Measurements from ENCODE around the gene TCF7L2. TPM values are rescaled to one million over a fixed set of nuclear protein-coding genes. Genes with fewer than 3 reads are reported as not detected.

The TCF7L2 gene
- total RNA-seq, 2 donors from 2014 or later, result 3.2 to 6.1 TPM

DNA sequence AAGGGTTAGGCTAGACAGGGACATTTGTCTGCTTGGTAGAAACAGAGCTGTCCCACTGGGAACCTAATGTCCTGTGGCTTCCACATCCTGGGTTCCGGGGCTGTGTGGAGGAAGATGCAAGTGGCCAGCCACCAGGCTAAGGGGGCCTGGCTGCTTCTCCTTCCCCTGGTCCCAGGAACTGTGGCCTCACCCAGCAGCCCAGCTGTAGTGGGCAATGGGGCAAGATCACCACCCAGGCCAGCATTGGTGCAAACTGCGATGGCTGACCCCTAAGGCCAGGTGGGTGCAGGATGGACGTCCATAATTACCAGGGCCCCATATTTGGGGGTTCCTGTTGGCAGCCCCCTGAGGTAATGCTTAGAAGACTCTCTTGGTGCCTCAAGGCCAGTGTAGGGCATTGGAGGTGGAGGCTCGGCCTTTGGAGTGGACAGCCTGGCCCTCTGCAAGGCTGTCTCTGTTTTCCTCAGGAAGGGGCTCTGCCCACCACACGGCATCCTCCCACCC lies 226.7 kb downstream of the TCF7L2 start:
- no peaks in the 10 kb centered on the region for H3K27me3 Mint-ChIP-seq (ENCODE audit: low read depth)
- no peaks in the 10 kb centered on the region for H3K4me1 Mint-ChIP-seq (ENCODE audit: low read depth)
- no peak overlapping the region for H3K4me3 Mint-ChIP-seq
- no peaks in the 10 kb centered on the region for H3K9me3 Mint-ChIP-seq
- no peak overlapping the region for H3K27ac Mint-ChIP-seq
- ATAC-seq (replicated peaks in 1 of 2), result no peak
- no peaks in the 10 kb centered on the region for H3K36me3 Mint-ChIP-seq (ENCODE audit: insufficient read depth in 2 of 2)
- DNase-seq, result no peak

GRCh38 chr10:113177156-113177935 lies 227.3 kb downstream of the TCF7L2 start:
- no peak overlapping the region for H3K4me3 Mint-ChIP-seq

GRCh38 chr10:113177936-113178335 lies 227.9 kb downstream of the TCF7L2 start:
- no peaks in the 10 kb centered on the region for H3K27me3 Mint-ChIP-seq (ENCODE audit: low read depth)

More at GRCh38 chr10:113177156-113177935, 227.3 kb downstream of the TCF7L2 start:
- ATAC-seq (replicated peaks in 1 of 2) (no peak), DNase-seq (no peak)
- Mint-ChIP-seq H3K27ac (no peak overlapping the region), H3K4me1 (ENCODE audit: low read depth) (no peaks in the 10 kb centered on the region), H3K9me3 (no peaks in the 10 kb centered on the region), H3K27me3 (ENCODE audit: low read depth) (no peaks in the 10 kb centered on the region), H3K36me3 (ENCODE audit: insufficient read depth in 2 of 2) (no peaks in the 10 kb centered on the region)

DNA sequence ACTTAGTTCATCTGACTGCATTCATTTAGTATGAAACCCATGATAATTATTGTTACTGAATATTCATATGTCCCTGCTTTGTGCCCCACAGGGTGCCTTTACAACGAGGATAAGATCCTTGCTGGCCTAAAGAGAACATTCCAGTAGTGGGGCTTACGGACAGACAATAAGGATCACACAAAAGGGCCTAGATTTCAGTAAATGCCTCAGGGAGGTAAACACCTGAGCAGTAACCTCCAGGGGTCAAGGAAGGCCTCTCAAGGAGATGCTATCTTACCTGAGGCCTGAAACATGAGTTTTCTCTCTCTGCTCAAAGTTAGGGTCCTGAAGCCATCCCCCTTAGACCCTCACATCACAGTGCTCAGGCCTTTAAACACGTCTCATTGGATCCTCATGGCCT lies 228.7 kb downstream of the TCF7L2 start:
- no peak overlapping the region for H3K4me3 Mint-ChIP-seq
- no peak for ATAC-seq (replicated peaks in 1 of 2)
- no peaks in the 10 kb centered on the region for H3K27me3 Mint-ChIP-seq (ENCODE audit: low read depth)
- no peaks in the 10 kb centered on the region for H3K4me1 Mint-ChIP-seq (ENCODE audit: low read depth)
- DNase-seq, result no peak
- H3K36me3 Mint-ChIP-seq (ENCODE audit: insufficient read depth in 2 of 2), result no peaks in the 10 kb centered on the region
- no peaks in the 10 kb centered on the region for H3K9me3 Mint-ChIP-seq
- no peak overlapping the region for H3K27ac Mint-ChIP-seq

More at GRCh38 chr10:113177936-113178335, 227.9 kb downstream of the TCF7L2 start:
- H3K4me3 Mint-ChIP-seq, result no peak overlapping the region
- H3K9me3 Mint-ChIP-seq, result no peaks in the 10 kb centered on the region
- H3K27ac Mint-ChIP-seq, result no peak overlapping the region
- no peaks in the 10 kb centered on the region for H3K4me1 Mint-ChIP-seq (ENCODE audit: low read depth)
- DNase-seq, result no peak
- ATAC-seq (replicated peaks in 1 of 2), result no peak
- H3K36me3 Mint-ChIP-seq (ENCODE audit: insufficient read depth in 2 of 2), result no peaks in the 10 kb centered on the region

- no peaks in the 10 kb centered on the region for H3K9me3 Mint-ChIP-seq
- no peaks in the 10 kb centered on the region for H3K36me3 Mint-ChIP-seq (ENCODE audit: insufficient read depth in 2 of 2)
- H3K4me1 Mint-ChIP-seq (ENCODE audit: low read depth), result no peaks in the 10 kb centered on the region
- H3K27me3 Mint-ChIP-seq (ENCODE audit: low read depth), result no peaks in the 10 kb centered on the region
- ATAC-seq (replicated peaks in 1 of 2) (no peak), DNase-seq (no peak)
- H3K27ac Mint-ChIP-seq, result no peak overlapping the region
- no peak overlapping the region for H3K4me3 Mint-ChIP-seq
These were observed 229.2 kb downstream of the TCF7L2 start for GRCh38 chr10:113179265-113179664.

DNA sequence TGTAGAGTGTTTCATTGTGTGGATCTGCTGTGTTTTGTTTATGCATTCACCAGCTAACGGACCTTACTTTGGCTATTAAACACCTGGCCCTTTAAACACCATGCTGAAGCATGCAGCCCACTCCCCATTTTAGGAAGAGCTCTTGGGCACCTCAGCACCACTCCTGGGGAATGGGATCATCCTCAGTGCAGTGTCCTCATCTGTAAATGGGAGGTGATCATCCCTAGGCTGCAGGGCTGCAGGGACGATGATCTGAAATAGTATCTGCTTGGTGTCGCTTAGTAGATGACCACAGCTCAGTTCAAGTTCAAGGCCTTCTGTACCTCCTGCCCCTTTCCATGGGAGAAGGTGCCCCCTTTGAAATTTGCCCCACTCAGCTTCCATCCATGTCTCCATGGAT lies 229.9 kb downstream of the TCF7L2 start:
- Mint-ChIP-seq H3K4me3 (no peak overlapping the region), H3K36me3 (ENCODE audit: insufficient read depth in 2 of 2) (no peaks in the 10 kb centered on the region)
- no peak for DNase-seq

GRCh38 chr10:113180401-113181154 lies 230.5 kb downstream of the TCF7L2 start:
- no peaks in the 10 kb centered on the region for H3K4me1 Mint-ChIP-seq (ENCODE audit: low read depth)
- no peaks in the 10 kb centered on the region for H3K27me3 Mint-ChIP-seq (ENCODE audit: low read depth)
- no peak overlapping the region for H3K4me3 Mint-ChIP-seq
- H3K36me3 Mint-ChIP-seq (ENCODE audit: insufficient read depth in 2 of 2), result no peaks in the 10 kb centered on the region
- no peak overlapping the region for H3K27ac Mint-ChIP-seq
- DNase-seq (no peak), ATAC-seq (replicated peaks in 1 of 2) (no peak)
- no peaks in the 10 kb centered on the region for H3K9me3 Mint-ChIP-seq

More for the DNA sequence above, 229.9 kb downstream of the TCF7L2 start:
- Mint-ChIP-seq H3K4me1 (ENCODE audit: low read depth) (no peaks in the 10 kb centered on the region), H3K9me3 (no peaks in the 10 kb centered on the region), H3K27ac (no peak overlapping the region), H3K27me3 (ENCODE audit: low read depth) (no peaks in the 10 kb centered on the region)
- ATAC-seq (replicated peaks in 1 of 2), result no peak

GRCh38 chr10:113182154-113182553 lies 232.1 kb downstream of the TCF7L2 start:
- ATAC-seq (replicated peaks in 1 of 2) (no peak), DNase-seq (no peak)
- Mint-ChIP-seq H3K9me3 (no peaks in the 10 kb centered on the region), H3K27me3 (ENCODE audit: low read depth) (no peaks in the 10 kb centered on the region), H3K36me3 (ENCODE audit: insufficient read depth in 2 of 2) (no peaks in the 10 kb centered on the region), H3K4me3 (no peak overlapping the region), H3K4me1 (ENCODE audit: low read depth) (no peaks in the 10 kb centered on the region), H3K27ac (no peak overlapping the region)

DNA sequence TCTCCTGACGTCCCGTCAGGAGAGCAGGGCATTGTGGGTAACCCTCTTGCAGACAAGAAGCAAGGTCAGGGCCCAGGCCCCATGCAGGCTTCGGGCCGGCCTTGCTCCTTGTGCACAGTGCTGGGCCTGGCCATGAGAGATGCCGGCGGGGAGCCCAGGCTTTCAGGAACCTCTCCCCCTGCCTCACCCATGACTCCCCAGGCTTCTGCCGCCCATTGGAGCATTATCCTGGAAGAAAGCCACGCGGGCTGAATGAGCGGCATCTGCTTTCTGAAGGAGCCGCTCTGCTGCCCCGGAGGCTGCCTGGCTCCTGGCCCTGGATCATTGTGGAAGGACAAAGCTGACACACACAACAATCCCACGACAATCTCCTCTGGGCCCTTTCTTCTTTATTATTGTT lies 233.5 kb downstream of the TCF7L2 start:
- H3K36me3 Mint-ChIP-seq (ENCODE audit: insufficient read depth in 2 of 2), result no peaks in the 10 kb centered on the region
- no peak overlapping the region for H3K27ac Mint-ChIP-seq
- H3K4me1 Mint-ChIP-seq (ENCODE audit: low read depth), result no peaks in the 10 kb centered on the region
- DNase-seq (no peak), ATAC-seq (replicated peaks in 1 of 2) (no peak)
- no peak overlapping the region for H3K4me3 Mint-ChIP-seq
- no peaks in the 10 kb centered on the region for H3K27me3 Mint-ChIP-seq (ENCODE audit: low read depth)
- H3K9me3 Mint-ChIP-seq, result no peaks in the 10 kb centered on the region

DNA sequence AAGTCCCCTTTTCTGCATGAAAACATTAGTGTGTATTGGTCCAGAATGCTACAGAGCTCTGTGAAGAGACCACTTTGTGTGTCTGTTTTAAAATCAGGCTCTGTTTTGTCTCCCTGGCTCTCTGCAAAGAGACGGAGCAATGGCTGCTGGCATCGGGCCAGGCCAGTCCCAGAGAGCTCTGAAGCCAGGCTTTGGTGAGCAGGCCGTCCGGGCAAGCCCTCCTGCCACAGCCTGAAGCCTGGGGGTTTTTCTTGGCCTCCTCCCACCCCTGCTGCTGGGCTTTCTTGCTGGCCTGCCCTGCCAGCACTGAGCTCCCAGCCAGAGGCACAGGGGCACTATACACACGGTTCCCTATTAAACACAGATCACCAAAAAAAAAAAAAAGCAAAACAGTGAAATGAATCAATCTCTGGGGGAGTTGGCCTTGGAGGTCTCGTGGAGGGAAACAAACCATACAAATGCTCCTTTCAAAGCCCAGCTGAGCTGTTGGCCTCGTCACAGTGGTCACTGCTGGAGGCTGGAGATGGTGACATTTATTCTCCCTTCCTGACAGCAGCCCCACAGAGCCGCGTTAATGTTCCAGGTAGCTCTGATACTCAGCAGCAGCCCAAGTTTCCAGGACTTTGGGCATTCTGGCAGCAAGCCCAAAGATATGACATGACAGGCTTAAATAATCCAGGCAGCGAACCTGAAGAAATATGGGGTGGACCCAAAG lies 237.2 kb downstream of the TCF7L2 start:
- no peaks in the 10 kb centered on the region for H3K36me3 Mint-ChIP-seq (ENCODE audit: insufficient read depth in 2 of 2)
- no peak overlapping the region for H3K4me3 Mint-ChIP-seq
- ATAC-seq (replicated peaks in 1 of 2), result no peak
- no peaks in the 10 kb centered on the region for H3K4me1 Mint-ChIP-seq (ENCODE audit: low read depth)
- no peak overlapping the region for H3K27ac Mint-ChIP-seq
- H3K9me3 Mint-ChIP-seq, result no peaks in the 10 kb centered on the region
- no peak for DNase-seq
- no peaks in the 10 kb centered on the region for H3K27me3 Mint-ChIP-seq (ENCODE audit: low read depth)

DNA sequence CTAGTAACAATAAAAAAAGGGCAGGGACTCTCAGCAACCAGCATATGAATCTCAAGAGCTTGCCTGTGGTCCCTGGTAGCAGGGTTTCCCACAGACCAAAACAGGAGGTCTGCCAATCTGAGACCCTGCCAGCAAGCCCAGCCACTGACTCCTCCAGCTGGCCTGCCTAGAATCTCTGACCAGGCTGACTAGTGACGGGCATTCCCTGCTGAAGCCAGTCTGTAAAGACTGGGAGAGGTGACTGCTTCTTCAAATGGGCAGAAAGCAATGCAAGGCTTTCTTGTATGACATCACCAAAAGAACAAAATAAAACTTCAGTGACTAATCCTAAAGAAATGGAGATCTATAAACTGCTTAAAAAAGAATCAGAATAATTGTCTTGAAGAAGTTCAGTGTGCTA lies 249.4 kb downstream of the TCF7L2 start:
- peaks cover 4 to 5% of the 10 kb centered on the region in 2 donors for H3K36me3 Mint-ChIP-seq (ENCODE audit: insufficient read depth in 2 of 2)
- H3K4me1 Mint-ChIP-seq (ENCODE audit: low read depth), result no peaks in the 10 kb centered on the region
- peaks cover 3 to 6% of the 10 kb centered on the region in 2 donors for H3K9me3 Mint-ChIP-seq
- H3K27me3 Mint-ChIP-seq (ENCODE audit: low read depth), result peaks cover 20% of the 10 kb centered on the region
- H3K27ac Mint-ChIP-seq, result no peak overlapping the region
- DNase-seq (no peak), ATAC-seq (replicated peaks in 1 of 2) (no peak)
- no peak overlapping the region for H3K4me3 Mint-ChIP-seq

- peaks cover 8 to 11% of the 10 kb centered on the region in 2 donors for H3K9me3 Mint-ChIP-seq
- ATAC-seq (replicated peaks in 1 of 2) (no peak), DNase-seq (no peak)
- H3K4me1 Mint-ChIP-seq (ENCODE audit: low read depth), result no peaks in the 10 kb centered on the region
- no peak overlapping the region for H3K4me3 Mint-ChIP-seq
- H3K27me3 Mint-ChIP-seq (ENCODE audit: low read depth), result peaks cover 12% of the 10 kb centered on the region
- no peak overlapping the region for H3K27ac Mint-ChIP-seq
- H3K36me3 Mint-ChIP-seq (ENCODE audit: insufficient read depth in 2 of 2), result peaks cover 5% of the 10 kb centered on the region in 2 donors
These were observed 252.0 kb downstream of the TCF7L2 start for GRCh38 chr10:113202011-113202410.

DNA sequence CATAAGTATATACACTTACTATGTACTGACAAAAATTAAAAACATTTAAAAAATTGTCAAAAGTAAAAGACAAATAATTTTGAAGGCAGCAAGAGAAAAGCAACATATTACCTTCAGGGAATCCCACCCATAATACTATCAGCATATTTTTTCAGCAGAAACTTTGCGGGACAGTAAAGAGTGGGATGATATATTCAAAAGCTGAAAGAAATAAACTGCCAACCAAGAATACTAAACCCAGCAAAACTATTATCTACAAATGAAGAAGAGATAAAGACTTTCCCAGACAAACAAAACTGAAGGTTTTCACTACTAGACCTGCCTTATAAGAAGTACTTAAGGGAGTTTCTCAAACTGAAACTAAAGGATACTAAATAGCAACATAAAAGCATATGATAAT lies 257.9 kb downstream of the TCF7L2 start:
- Mint-ChIP-seq H3K27me3 (ENCODE audit: low read depth) (peaks cover 6% of the 10 kb centered on the region), H3K36me3 (ENCODE audit: insufficient read depth in 2 of 2) (peaks cover 1 to 10% of the 10 kb centered on the region in 2 donors), H3K4me3 (no peak overlapping the region), H3K9me3 (peaks cover 14 to 17% of the 10 kb centered on the region in 2 donors), H3K4me1 (ENCODE audit: low read depth) (no peaks in the 10 kb centered on the region), H3K27ac (no peak overlapping the region)
- ATAC-seq (replicated peaks in 1 of 2) (no peak), DNase-seq (no peak)
